Neural cell (in vitro differentiated cells): ENCODE results near the gene FOXS1.

Source experiments
- CTCF ChIP-seq: fragments of 450-650 bp; IDR thresholded peaks from 2 replicates; pipeline ENCODE4 v1.5.1; 2014; ENCODE audit warnings: antibody characterized with exemption, mild to moderate bottlenecking, moderate library complexity; ENCODE audit not compliant: poor library complexity, severe bottlenecking
- EZH2 ChIP-seq: fragments of 200-600, 300-800 bp; shearing (Covaris generic), sonication (generic); IDR thresholded peaks from 2 replicates; pipeline ENCODE4 v1.6.1; 2014; ENCODE audit warnings: antibody characterized with exemption, low read length, borderline replicate concordance, mild to moderate bottlenecking; ENCODE audit not compliant: insufficient read depth, poor library complexity, severe bottlenecking
- POLR2AphosphoS5 ChIP-seq: IDR thresholded peaks from 2 replicates; pipeline ENCODE4 v1.6.1; 2012
- SMC3 ChIP-seq: fragments of 450-650 bp; conservative IDR thresholded peaks from 2 replicates; pipeline ENCODE4 v1.6.1; 2014; ENCODE audit warnings: antibody characterized with exemption, mild to moderate bottlenecking, moderate library complexity; ENCODE audit not compliant: poor library complexity

DNA sequence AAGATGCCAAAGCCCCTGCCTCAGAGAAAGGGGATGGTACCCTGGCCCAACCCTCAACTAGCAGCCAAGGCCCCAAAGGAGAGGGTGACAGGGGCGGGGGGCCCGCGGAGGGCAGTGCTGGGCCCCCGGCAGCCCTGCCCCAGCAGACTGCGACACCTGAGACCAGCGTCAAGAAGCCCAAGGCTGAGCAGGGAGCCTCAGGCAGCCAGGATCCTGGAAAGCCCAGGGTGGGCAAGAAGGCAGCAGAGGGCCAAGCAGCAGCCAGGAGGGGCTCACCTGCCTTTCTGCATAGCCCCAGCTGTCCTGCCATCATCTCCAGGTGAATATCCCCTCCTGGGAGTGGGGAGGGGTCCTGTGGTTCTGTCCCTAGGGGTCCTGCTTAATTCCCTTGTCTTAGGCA lies 25.2 kb downstream of the FOXS1 start:
- no peak for TF ChIP-seq SMC3
- TF ChIP-seq EZH2, result no peak
- no peak for TF ChIP-seq CTCF
- TF ChIP-seq POLR2AphosphoS5, result no peak
